CD4-positive, alpha-beta T cell treated with Interleukin-17A for 1 hour (primary cell): Measurements from ENCODE around the gene CTNNA3.

ENCODE experiments used
- DNase-seq: peaks from one replicate; pipeline ENCODE4 v3.0.0-alpha.2; 2020

The CTNNA3 gene

GRCh38 chr10:66723608-66724400, 972.2 kb downstream of the CTNNA3 start:
- DNase-seq = no peak

GRCh38 chr10:66719483-66719882, 976.5 kb downstream of the CTNNA3 start:
- DNase-seq = no peak

GRCh38 chr10:66717231-66717981, 978.6 kb downstream of the CTNNA3 start:
- DNase-seq = no peak

- no peak for DNase-seq
Measured at GRCh38 chr10:66714741-66715140, 981.3 kb downstream of the CTNNA3 start.

- no peak for DNase-seq
Measured at GRCh38 chr10:66713387-66713786, 982.6 kb downstream of the CTNNA3 start.

GRCh38 chr10:66698069-66698468, 997.9 kb downstream of the CTNNA3 start:
- DNase-seq = no peak

GRCh38 chr10:66695046-66695445, 1000.9 kb downstream of the CTNNA3 start:
- DNase-seq = no peak

GRCh38 chr10:66684581-66684980, 1011.4 kb downstream of the CTNNA3 start:
- no peak for DNase-seq

- DNase-seq = no peak
Measured at GRCh38 chr10:66680886-66681285, 1015.1 kb downstream of the CTNNA3 start.

GRCh38 chr10:66678521-66678920, 1017.5 kb downstream of the CTNNA3 start:
- no peak for DNase-seq

GRCh38 chr10:66673071-66673470, 1022.9 kb downstream of the CTNNA3 start:
- no peak for DNase-seq

GRCh38 chr10:66671562-66671961, 1024.4 kb downstream of the CTNNA3 start:
- no peak for DNase-seq

- no peak for DNase-seq
Measured at GRCh38 chr10:66671064-66671463, 1024.9 kb downstream of the CTNNA3 start.

GRCh38 chr10:66656499-66656898, 1039.5 kb downstream of the CTNNA3 start:
- DNase-seq = no peak

GRCh38 chr10:66654861-66655260, 1041.1 kb downstream of the CTNNA3 start:
- DNase-seq = no peak

GRCh38 chr10:66651308-66652082, 1044.5 kb downstream of the CTNNA3 start:
- DNase-seq = no peak

GRCh38 chr10:66649626-66650025, 1046.4 kb downstream of the CTNNA3 start:
- no peak for DNase-seq

- no peak for DNase-seq
Measured at GRCh38 chr10:66642217-66642616, 1053.8 kb downstream of the CTNNA3 start.

GRCh38 chr10:66639371-66639770, 1056.6 kb downstream of the CTNNA3 start:
- no peak for DNase-seq

- DNase-seq = no peak
Measured at GRCh38 chr10:66637273-66638036, 1058.5 kb downstream of the CTNNA3 start.

GRCh38 chr10:66629996-66630395, 1066.0 kb downstream of the CTNNA3 start:
- no peak for DNase-seq

GRCh38 chr10:66627156-66627555, 1068.8 kb downstream of the CTNNA3 start:
- DNase-seq = no peak
